Measurements from ENCODE around the gene GLRX2. TPM values are rescaled to one million over a fixed set of nuclear protein-coding genes. Genes with fewer than 3 reads are reported as not detected.
A peak's percentile ranks its signal among the peaks of the same experiment; 100 is the strongest.

The GLRX2 gene
- total RNA-seq, 1 donor from 2014 or later = 7.2 TPM

DNA sequence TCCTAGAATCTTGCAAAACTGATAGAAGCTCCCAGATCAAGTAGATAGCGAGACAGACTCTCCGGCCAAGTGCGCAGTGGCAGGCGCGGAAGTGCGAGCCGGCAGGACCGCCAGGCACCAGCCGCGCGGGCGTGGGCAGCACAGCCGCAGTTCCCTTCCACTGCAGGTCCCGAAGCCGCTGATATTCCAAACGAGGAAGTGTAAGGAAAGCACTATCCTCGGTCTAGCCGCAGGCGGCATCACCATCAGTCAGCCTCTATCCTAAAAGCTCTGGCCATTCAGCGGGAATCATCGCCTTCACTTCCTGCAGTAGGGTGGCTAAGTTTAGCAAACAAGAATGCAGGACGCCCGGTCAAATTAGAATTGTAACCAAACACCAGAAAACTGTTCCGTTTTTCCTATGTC is 710 bp downstream of the GLRX2 start:
- no peaks in the 10 kb centered on the region for H3K4me1 Mint-ChIP-seq (ENCODE audit: low read depth, unreplicated experiment)
- peaks cover 1% of the 10 kb centered on the region for H3K27me3 Mint-ChIP-seq (ENCODE audit: unreplicated experiment)
- DNase-seq = peak; percentile 40
- peak overlapping the region; percentile 86 for H3K4me3 Mint-ChIP-seq (ENCODE audit: unreplicated experiment)
- no peaks in the 10 kb centered on the region for H3K36me3 Mint-ChIP-seq (ENCODE audit: unreplicated experiment)
- peak overlapping the region; percentile 52 for H3K27ac Mint-ChIP-seq (ENCODE audit: unreplicated experiment)
- peaks cover 4% of the 10 kb centered on the region for H3K9me3 Mint-ChIP-seq (ENCODE audit: unreplicated experiment)
- TF ChIP-seq, protein P1, sequence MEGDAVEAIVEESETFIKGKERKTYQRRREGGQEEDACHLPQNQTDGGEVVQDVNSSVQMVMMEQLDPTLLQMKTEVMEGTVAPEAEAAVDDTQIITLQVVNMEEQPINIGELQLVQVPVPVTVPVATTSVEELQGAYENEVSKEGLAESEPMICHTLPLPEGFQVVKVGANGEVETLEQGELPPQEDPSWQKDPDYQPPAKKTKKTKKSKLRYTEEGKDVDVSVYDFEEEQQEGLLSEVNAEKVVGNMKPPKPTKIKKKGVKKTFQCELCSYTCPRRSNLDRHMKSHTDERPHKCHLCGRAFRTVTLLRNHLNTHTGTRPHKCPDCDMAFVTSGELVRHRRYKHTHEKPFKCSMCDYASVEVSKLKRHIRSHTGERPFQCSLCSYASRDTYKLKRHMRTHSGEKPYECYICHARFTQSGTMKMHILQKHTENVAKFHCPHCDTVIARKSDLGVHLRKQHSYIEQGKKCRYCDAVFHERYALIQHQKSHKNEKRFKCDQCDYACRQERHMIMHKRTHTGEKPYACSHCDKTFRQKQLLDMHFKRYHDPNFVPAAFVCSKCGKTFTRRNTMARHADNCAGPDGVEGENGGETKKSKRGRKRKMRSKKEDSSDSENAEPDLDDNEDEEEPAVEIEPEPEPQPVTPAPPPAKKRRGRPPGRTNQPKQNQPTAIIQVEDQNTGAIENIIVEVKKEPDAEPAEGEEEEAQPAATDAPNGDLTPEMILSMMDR (IDR thresholded peaks at IDR 0.05; ENCODE audit: partially characterized antibody, unreplicated experiment) = no peak

DNA sequence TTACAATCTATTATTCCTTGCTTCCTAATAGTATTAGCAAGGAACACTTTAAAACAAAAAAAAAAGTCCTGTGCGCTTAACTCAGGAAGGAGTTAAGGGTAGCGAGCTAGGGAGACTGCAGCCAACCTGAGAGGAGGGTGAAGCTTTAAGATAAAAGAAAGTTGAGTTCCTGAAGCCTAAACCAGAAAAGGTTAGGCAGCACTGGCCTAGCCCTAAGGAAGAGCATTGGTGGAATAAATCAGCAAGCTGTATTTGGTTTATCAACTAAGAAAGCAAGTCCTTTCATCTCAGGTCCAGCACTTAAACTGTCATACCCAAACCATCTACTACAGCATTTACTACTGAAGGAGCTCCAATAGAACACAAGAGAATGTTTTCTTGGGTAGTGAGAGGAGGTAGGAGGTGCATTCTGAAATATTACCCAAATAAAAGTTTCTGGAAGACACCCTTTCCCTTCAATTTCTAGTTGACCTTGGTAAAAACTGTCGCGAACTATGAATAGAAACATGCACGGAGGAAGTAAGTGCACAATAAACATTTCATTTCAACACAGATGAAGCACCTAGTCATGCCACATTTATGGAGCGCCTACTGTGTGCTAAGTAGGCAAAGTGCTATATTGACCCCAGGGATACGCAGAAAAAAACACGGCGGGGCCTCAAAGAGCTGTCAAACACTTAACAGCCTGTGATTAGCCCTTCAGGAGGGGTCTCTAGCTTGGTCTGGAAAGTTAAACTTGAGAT is 1.3 kb downstream of the GLRX2 start:
- Mint-ChIP-seq H3K27me3 (ENCODE audit: unreplicated experiment) (peaks cover 1% of the 10 kb centered on the region), H3K36me3 (ENCODE audit: unreplicated experiment) (no peaks in the 10 kb centered on the region), H3K27ac (ENCODE audit: unreplicated experiment) (peak overlapping the region; percentile 42), H3K4me1 (ENCODE audit: low read depth, unreplicated experiment) (no peaks in the 10 kb centered on the region), H3K4me3 (ENCODE audit: unreplicated experiment) (peak overlapping the region; percentile 86), H3K9me3 (ENCODE audit: unreplicated experiment) (peaks cover 4% of the 10 kb centered on the region)
- DNase-seq = no peak
- TF ChIP-seq, protein P1 (IDR thresholded peaks at IDR 0.05; ENCODE audit: partially characterized antibody, unreplicated experiment) = no peak

DNA sequence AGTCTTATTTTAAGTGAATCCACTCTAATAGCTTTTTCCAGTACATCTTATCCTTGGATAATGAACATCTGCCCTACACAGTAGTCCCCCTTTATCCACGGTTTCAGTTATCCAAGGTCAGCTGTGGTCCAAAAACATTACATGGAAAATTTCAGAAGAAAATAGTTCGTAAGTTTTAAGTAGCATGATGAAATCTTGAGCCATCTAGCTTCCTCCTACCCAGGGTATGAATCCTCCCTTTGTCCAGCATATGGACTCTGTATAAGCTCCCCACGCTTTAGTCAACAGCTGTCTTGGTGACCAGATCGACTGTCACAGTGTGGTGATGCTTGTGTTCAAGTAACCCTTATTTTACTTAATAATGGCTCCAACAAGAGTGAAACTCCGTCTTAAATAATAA is 2.6 kb downstream of the GLRX2 start:
- H3K9me3 Mint-ChIP-seq (ENCODE audit: unreplicated experiment) = peaks cover 4% of the 10 kb centered on the region

DNA sequence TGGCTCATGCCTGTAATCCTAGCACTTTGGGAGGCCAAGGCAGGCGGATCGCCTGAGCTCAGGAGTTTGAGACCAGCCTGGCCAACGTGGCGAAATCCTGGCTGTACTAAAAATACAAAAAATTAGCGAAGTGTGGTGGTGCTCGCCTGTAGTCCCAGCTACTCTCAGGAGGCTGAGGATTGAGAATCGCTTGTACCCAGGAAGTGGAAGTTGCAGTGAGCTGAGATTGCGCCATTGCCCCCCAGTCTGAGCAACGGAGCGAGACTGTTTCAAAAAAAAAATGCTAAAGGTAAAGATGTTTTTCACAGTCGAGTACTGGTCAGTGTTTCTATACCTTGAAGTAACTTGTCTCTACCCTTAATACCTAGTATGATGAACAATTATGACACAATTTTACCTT is 11.1 kb downstream of the GLRX2 start:
- Mint-ChIP-seq H3K27ac (ENCODE audit: unreplicated experiment) (no peak overlapping the region), H3K36me3 (ENCODE audit: unreplicated experiment) (no peaks in the 10 kb centered on the region)
- TF ChIP-seq, protein P1 (IDR thresholded peaks at IDR 0.05; ENCODE audit: partially characterized antibody, unreplicated experiment) = no peak

More for the DNA sequence above, 2.6 kb downstream of the GLRX2 start:
- TF ChIP-seq, protein P1 (IDR thresholded peaks at IDR 0.05; ENCODE audit: partially characterized antibody, unreplicated experiment) = no peak
- H3K4me1 Mint-ChIP-seq (ENCODE audit: low read depth, unreplicated experiment) = no peaks in the 10 kb centered on the region
- no peaks in the 10 kb centered on the region for H3K36me3 Mint-ChIP-seq (ENCODE audit: unreplicated experiment)
- DNase-seq = no peak
- no peak overlapping the region for H3K27ac Mint-ChIP-seq (ENCODE audit: unreplicated experiment)
- H3K4me3 Mint-ChIP-seq (ENCODE audit: unreplicated experiment) = no peak overlapping the region
- peaks cover 1% of the 10 kb centered on the region for H3K27me3 Mint-ChIP-seq (ENCODE audit: unreplicated experiment)

DNA sequence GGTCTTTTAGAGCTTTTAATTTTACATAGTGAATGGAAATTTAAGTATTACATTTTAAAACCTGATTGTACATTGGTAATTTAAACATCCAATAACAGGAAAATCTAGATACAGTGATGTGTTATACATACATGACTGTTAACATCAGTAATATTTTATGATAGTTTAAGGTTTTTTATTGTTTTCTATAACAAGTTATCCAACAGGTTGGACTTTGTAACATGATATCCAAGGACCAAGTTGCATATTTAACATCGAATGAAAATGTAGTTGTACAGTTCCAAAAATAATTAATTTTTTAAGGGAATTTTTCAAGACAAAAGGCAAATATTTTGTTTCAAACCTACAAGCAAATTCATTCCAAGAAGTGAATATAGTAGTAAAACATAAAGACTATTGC is 14.3 kb downstream of the GLRX2 start:
- Mint-ChIP-seq H3K4me1 (ENCODE audit: low read depth, unreplicated experiment) (no peaks in the 10 kb centered on the region), H3K9me3 (ENCODE audit: unreplicated experiment) (no peaks in the 10 kb centered on the region), H3K36me3 (ENCODE audit: unreplicated experiment) (no peaks in the 10 kb centered on the region), H3K4me3 (ENCODE audit: unreplicated experiment) (no peak overlapping the region), H3K27me3 (ENCODE audit: unreplicated experiment) (no peaks in the 10 kb centered on the region), H3K27ac (ENCODE audit: unreplicated experiment) (no peak overlapping the region)
- TF ChIP-seq, protein P1 (IDR thresholded peaks at IDR 0.05; ENCODE audit: partially characterized antibody, unreplicated experiment) = no peak
- no peak for DNase-seq

More for the DNA sequence above, 11.1 kb downstream of the GLRX2 start:
- Mint-ChIP-seq H3K27me3 (ENCODE audit: unreplicated experiment) (no peaks in the 10 kb centered on the region), H3K4me1 (ENCODE audit: low read depth, unreplicated experiment) (no peaks in the 10 kb centered on the region), H3K4me3 (ENCODE audit: unreplicated experiment) (no peak overlapping the region), H3K9me3 (ENCODE audit: unreplicated experiment) (no peaks in the 10 kb centered on the region)
- no peak for DNase-seq

All from glutamatergic neuron (in vitro differentiated cells).